Adipocyte (in vitro differentiated cells): ENCODE results near the gene AGAP5.
"Not testable (repeated sequence)": the region's sequence is repeated elsewhere in the genome, so short reads cannot be mapped to it uniquely, and the experiment has no call there.

ENCODE experiments used
- DNase-seq: peaks from one replicate; pipeline ENCODE4 v3.0.0-alpha.2; 2015; ENCODE audit warnings: low read depth
- H3K27me3 ChIP-seq: replicated peaks from 2 replicates; pipeline ENCODE4 v1.7.0; 2013; ENCODE audit warnings: mild to moderate bottlenecking, low read length, moderate library complexity; ENCODE audit not compliant: control insufficient read depth, insufficient read depth
- H3K36me3 ChIP-seq: 2 replicates; pipeline ENCODE4 v1.7.0; 2013; ENCODE audit warnings: low read length, mild to moderate bottlenecking, moderate library complexity; ENCODE audit not compliant: control insufficient read depth, insufficient read depth, severe bottlenecking
- H3K4me1 ChIP-seq: 2 replicates; pipeline ENCODE4 v1.7.0; 2013; ENCODE audit warnings: mild to moderate bottlenecking, low read length, moderate library complexity; ENCODE audit not compliant: control insufficient read depth, insufficient read depth
- H3K4me3 ChIP-seq: 2 replicates; pipeline ENCODE4 v1.7.0; 2013; ENCODE audit warnings: mild to moderate bottlenecking, low read length, moderate library complexity
- H3K9ac ChIP-seq: 2 replicates; pipeline ENCODE4 v1.7.0; 2013; ENCODE audit warnings: mild to moderate bottlenecking, low read length, moderate library complexity
- H3K9me3 ChIP-seq: 2 replicates; pipeline ENCODE4 v1.7.0; 2013; ENCODE audit warnings: mild to moderate bottlenecking, low read length, moderate library complexity; ENCODE audit not compliant: control insufficient read depth

The AGAP5 gene

DNA sequence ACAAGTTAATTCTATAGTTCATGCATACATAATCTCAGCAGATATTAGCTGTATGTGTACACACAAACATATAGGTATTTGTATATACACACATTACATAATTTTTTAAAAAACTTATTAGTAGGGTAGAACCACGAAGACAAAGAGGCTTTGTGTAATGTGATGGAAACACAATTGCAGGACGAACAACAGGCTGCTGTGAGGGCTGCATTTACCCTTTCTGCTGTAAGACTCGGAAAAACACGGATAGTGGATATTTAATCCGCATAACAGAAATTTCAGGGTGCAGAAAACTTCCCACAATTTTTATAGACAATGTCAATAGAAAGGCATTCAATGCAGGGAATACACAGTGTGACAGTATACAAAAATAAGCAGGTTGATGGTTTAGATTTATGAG, 13.8 kb upstream of the AGAP5 start:
- peaks cover 12% of the 10 kb centered on the region for H3K36me3 ChIP-seq
- H3K9ac ChIP-seq, DNase-seq, H3K27me3 ChIP-seq, H3K4me3 ChIP-seq, H3K9me3 ChIP-seq, H3K4me1 ChIP-seq: not testable (repeated sequence)

- not testable (repeated sequence) for H3K9me3 ChIP-seq, DNase-seq, H3K4me3 ChIP-seq, H3K4me1 ChIP-seq, H3K36me3 ChIP-seq, H3K9ac ChIP-seq, H3K27me3 ChIP-seq
These were observed 10.2 kb upstream of the AGAP5 start for GRCh38 chr10:73708122-73708521.

GRCh38 chr10:73707628-73708027, 9.7 kb upstream of the AGAP5 start:
- H3K4me1 ChIP-seq, H3K27me3 ChIP-seq, H3K36me3 ChIP-seq, DNase-seq, H3K9ac ChIP-seq, H3K4me3 ChIP-seq, H3K9me3 ChIP-seq: not testable (repeated sequence)

- H3K9me3 ChIP-seq, H3K27me3 ChIP-seq, H3K4me3 ChIP-seq, DNase-seq, H3K4me1 ChIP-seq, H3K9ac ChIP-seq, H3K36me3 ChIP-seq: not testable (repeated sequence)
These were observed 8.6 kb upstream of the AGAP5 start for GRCh38 chr10:73706488-73706887.

DNA sequence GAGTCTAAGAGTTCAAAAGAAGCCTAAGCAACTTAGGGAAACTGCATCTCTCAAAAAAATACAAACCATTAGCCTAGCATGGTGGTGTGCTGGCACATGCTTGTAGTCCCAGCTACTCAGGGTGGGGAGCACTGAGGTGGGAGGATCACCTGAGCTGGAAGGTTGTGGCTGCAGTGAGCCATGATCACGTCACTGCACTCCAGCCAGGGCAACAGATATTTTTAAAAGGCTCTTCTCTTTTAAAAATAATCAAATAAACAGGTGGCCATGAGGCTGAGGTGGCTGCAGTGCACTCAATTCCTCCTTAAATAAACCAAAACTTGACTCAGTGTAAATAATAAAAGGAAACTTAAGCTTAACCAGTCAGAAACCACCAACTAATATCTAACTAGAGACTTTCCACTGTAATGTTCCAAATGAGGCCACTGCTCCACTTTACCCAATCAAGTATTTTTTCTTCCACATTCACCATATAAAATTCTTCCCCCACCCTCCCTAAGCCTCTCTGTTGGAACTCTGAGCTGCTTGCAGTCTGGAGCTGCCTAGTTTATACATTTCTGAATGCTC, 7.7 kb upstream of the AGAP5 start:
- not testable (repeated sequence) for H3K4me3 ChIP-seq, H3K36me3 ChIP-seq, H3K27me3 ChIP-seq, DNase-seq, H3K4me1 ChIP-seq, H3K9me3 ChIP-seq, H3K9ac ChIP-seq

GRCh38 chr10:73703924-73704323, 6.0 kb upstream of the AGAP5 start:
- not testable (repeated sequence) for DNase-seq, H3K27me3 ChIP-seq, H3K4me1 ChIP-seq

GRCh38 chr10:73698819-73699218, 910 bp upstream of the AGAP5 start:
- not testable (repeated sequence) for H3K27me3 ChIP-seq, DNase-seq, H3K36me3 ChIP-seq, H3K9ac ChIP-seq, H3K9me3 ChIP-seq, H3K4me3 ChIP-seq, H3K4me1 ChIP-seq

More at GRCh38 chr10:73703924-73704323, 6.0 kb upstream of the AGAP5 start:
- not testable (repeated sequence) for H3K4me3 ChIP-seq, H3K36me3 ChIP-seq, H3K9ac ChIP-seq, H3K9me3 ChIP-seq

- H3K4me1 ChIP-seq, H3K4me3 ChIP-seq, DNase-seq, H3K36me3 ChIP-seq, H3K9ac ChIP-seq, H3K27me3 ChIP-seq, H3K9me3 ChIP-seq: not testable (repeated sequence)
These were observed 2.6 kb downstream of the AGAP5 start for GRCh38 chr10:73695302-73695701.

DNA sequence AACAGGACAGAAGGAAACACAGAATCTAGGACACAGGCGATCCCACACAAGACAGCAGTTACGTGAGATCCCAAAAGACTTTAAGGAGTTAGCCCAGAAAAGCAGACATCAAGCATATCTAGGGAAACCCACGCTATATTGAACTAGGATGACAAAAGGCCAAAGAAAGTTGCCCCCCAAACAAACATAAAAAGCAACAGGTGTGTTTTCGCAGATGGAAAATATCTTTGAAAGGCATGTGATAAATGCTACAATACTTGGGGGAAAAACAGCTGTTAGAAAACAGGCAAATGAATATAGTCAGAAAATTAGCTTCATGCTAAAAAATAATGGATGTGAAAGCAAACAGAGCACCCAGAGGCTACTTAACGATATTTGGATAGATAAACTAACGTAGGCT, 7.2 kb downstream of the AGAP5 start:
- H3K27me3 ChIP-seq, H3K9me3 ChIP-seq, H3K4me3 ChIP-seq, H3K4me1 ChIP-seq, DNase-seq, H3K9ac ChIP-seq, H3K36me3 ChIP-seq: not testable (repeated sequence)

DNA sequence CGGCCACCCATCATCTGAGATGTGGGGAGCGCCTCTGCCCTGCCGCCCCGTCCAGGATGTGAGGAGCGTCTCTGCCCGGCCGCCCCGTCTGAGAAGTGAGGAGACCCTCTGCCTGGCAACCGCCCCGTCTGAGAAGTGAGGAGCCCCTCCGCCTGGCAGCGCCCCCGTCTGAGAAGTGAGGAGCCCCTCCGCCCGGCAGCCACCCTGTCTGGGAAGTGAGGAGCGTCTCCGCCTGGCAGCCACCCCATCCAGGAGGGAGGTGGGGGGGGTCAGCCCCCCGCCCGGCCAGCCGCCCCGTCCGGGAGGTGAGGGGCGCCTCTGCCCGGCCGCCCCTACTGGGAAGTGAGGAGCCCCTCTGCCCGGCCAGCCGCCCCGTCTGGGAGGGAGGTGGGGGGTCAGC, 8.3 kb downstream of the AGAP5 start:
- not testable (repeated sequence) for H3K4me1 ChIP-seq, H3K9ac ChIP-seq, H3K4me3 ChIP-seq, DNase-seq, H3K27me3 ChIP-seq, H3K9me3 ChIP-seq, H3K36me3 ChIP-seq

DNA sequence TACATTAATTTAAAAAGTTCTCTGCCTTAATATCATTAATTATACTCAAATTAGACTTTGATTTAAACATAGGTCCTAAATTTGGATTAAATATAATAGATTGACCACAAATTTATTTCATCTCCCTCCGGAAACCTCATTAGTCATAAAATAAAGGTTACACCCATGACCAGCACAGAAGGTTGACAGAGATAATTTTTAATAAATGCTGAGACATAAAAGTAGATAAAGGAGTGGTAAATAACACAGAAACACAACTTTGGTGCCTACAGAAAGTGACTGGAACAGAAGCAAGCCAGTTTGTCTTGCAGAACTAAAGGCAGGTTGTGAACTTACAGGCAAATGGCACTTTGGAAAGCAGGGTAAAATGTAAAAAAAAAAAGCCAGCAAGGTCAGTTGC, 10.3 kb downstream of the AGAP5 start:
- DNase-seq, H3K9me3 ChIP-seq, H3K4me3 ChIP-seq, H3K27me3 ChIP-seq, H3K4me1 ChIP-seq, H3K9ac ChIP-seq, H3K36me3 ChIP-seq: not testable (repeated sequence)

GRCh38 chr10:73674546-73674945, 23.4 kb downstream of the AGAP5 start:
- not testable (repeated sequence) for H3K4me3 ChIP-seq, H3K4me1 ChIP-seq, H3K9ac ChIP-seq, DNase-seq, H3K27me3 ChIP-seq, H3K9me3 ChIP-seq, H3K36me3 ChIP-seq
